DMS114 treated with DMSO at 0.1 percent for 48 hours (cell line): ENCODE data around the gene PTGIR.

Source experiments
- DNase-seq: peaks from one replicate; lab custom pipeline; 2025; ENCODE audit not compliant: unreplicated experiment; lab: John Stamatoyannopoulos, UW

PTGIR gene, protein sequence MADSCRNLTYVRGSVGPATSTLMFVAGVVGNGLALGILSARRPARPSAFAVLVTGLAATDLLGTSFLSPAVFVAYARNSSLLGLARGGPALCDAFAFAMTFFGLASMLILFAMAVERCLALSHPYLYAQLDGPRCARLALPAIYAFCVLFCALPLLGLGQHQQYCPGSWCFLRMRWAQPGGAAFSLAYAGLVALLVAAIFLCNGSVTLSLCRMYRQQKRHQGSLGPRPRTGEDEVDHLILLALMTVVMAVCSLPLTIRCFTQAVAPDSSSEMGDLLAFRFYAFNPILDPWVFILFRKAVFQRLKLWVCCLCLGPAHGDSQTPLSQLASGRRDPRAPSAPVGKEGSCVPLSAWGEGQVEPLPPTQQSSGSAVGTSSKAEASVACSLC

DNA sequence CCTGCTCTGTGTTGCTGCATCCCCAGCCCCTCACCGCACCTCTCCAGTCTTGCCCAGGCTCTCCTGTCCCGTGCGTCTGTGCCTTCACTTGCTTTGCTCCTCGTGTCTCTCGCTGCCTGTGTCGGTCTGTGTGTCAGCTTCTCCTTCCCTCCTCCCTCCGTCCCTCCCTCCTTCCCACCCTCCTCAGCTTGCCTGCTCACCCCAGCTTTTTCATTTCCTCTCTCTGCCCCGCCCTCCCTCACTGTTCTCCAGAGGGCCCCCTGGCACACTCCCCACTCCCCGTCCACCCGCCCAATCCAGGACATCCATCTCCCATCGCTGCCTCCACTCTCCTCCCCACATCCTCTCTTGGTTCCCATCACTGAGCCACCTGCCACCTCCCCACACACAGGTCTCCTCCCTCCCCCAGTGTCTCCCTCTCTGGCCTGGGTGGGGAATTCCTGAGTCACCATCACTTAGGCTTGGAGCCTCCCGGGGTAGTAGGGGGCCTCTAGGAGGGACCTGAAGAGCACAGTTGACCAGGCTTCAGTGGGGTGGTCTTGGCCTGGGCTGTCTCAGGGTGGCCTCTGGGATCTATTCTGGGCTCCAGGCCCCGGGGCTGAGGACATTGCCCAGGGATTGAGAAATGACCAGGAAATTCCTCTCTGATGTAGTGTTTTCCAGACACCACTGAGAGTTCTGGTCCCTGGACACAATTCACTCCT, at the start of gene PTGIR:
Gene PTGIR, minus strand, starts transcription at position 132 of the 704 bp plus-strand sequence. CDS start 864 bp downstream, outside the sequence.
- DNase-seq: no peak

DNA sequence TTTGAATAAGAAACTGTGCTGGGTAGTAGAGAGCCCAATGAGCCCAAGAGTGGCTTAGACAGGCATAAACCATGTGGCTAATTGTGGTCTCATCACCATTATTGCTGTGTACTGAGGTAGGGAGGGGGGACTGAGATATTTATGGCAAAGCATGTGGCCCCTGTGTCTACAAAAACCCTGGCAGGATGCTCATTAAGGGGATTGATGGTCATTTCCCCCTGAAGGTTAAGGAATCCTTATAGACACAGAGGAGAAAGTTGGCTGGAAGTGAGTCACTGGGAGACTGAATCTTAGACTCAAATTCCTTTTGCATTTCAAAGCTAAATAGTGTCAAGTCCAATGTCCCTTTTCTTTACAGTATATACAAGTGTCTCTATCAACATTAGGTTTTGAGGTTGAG, 45.9 kb upstream of the PTGIR start:
- no peak for DNase-seq

DNA sequence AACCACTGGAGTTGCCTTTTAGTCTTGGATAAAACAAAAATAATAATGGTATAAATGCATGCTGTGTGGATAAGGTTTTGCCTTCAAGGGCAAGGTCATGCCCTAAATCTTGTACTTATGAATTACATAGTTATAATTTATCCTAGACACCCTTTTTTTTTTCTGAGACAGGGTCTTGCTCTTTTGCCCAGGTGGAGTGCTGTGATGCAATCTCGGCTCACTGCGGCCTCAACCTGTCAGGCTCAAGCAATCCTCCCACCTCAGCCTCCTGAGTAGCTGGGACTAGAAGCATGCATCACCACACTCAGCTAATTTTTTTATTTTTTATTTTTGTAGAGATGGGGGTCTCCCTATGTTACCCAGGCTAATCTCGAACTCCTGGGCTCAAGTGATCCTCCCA, 43.8 kb upstream of the PTGIR start:
- DNase-seq: no peak

DNA sequence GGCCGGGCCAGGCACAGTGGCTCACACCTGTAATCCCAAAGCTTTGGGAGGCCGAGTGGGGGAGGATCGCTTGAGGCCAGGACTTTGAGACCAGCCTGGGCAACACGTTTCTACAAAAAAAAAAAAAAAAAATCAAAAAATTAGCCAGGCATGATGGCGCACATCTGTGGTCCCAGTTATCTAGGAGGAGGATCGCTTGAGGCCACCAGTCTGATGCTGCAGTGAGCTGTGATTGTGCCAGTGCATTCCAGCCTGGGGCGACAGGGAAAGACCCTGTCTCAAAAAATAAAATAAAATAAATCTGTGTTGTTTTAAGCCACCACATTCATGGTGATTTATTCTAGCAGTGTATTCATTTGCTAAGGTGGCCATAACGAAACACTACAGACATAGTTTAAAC, 40.2 kb upstream of the PTGIR start:
- no peak for DNase-seq

DNA sequence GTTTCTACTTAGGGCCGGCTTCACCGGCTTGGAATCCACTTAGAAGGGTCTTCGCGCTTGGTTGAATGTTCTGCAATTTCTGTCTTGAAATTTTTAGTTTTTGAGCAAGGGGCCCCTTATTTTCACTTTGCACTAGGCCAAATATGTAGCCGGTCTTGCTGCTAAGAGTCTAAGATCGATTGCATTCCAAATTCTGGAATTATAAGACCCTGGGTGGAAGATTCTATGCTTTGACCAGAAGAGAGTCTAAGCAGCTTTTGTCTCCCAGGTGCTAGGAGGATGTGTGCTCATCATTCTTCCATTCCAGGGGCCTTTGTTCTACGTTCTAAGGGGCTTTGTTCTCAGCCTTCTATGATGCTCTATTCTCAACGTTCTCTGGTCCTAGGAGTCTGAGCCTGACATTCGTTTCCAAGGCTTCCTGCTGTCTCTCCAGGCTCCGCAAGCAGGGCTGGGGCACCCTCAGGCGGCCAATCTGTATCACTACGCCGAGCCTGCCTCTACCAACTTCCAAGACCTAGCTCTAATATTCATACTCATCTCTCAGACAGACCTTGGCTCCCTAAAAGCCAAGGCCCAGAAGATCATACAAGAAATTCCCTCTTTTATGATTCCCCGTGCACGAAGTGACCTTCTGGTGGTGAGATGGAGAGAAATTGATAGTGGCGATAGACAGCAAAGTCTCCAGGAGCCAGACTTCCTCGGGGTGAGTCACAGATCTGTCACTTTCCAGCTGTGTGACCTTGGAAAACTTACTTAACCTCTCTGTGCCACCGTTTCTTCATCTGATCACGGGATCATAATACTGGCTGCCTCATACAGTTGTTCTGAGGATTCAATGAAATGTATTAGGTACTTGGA, 37.1 kb upstream of the PTGIR start:
- peak; percentile 65 for DNase-seq

DNA sequence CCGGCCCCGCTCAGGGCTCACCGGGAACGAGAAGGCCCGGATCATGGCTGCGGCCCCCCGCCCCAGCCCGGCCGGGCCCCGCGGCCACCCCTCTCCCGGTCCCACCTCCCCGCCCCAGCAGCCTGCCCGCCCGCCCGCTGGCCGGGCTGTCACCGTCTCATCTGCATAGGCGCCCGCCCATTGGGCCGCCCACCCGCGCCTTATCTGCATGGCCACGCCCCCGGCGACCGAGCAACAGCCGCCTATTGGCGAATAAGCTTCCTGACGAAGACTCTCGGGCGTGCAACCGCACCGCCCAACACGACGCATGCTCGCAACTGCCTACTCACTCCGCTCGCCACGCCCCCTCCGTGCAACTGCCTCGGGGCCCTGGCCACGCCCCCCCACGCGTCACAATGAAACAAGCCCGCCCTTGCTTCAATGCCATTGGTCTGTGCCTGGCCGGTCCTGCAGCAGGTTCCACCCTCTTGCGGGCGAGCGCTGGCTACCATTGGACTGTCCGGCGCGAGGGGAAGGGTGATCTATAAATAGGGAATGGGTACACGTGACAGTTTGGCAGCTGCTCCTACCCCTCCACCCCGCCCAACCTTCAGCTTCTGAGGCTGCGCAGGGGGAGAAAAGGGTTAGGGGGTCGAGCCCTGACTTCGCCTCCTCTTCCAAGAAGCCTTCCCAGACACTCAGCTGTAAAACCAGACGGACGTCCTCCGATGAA, 36.3 kb upstream of the PTGIR start, which contains the start of gene DACT3:
Gene DACT3, minus strand, starts transcription at position 163 of the 712 bp plus-strand sequence. Its CDS starts 118 bp downstream, at position 45.
- DNase-seq: peak; percentile 94

DNA sequence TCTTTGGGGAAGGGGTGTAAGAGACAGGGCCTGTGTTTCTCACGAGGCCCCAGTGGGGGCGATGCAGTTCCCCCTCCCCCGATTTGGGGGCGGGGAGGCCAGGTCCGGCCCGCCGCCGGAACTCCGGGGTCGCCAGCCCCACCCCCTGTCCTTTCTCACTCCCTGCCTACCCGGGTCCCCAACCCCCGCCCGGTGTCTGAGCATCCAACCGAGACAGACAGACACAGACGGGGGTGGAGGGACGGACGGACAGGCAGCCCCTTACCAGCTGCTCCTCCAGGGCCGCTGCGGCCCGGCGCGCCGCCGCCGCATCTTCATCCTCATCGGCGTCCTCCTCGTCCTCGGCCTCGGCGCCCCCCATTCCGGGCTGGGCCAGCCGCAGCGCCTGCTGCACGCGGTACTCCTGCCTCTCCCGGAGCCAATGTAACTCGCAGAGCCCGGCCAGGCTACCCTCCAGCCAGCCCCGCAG, 35.7 kb upstream of the PTGIR start:
- no peak for DNase-seq

DNA sequence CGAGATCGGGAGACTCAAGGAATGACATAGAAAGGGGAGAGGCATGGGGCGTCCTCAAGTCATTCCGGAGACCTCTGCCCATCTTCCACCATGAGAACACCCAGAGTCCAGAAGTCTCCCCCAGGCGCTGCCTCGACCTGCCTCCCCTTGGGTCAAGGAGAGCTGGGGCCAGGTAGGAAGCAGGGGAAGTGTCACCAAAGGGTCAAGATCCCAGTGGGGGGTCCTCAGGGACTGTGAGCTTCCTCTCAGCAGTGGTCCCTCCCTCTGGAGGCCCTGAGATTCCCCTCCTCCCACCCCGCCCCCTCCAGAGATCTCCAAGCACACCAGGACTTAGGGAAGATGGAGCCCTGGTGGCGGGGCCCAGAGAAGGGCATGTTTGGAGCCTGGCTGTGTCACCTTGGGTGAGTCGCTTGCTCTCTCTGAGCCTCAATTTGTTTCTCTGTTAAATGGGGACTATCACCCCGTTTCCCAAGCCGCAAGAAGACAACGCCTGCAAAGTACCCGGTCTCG, 35.2 kb upstream of the PTGIR start:
- no peak for DNase-seq

DNA sequence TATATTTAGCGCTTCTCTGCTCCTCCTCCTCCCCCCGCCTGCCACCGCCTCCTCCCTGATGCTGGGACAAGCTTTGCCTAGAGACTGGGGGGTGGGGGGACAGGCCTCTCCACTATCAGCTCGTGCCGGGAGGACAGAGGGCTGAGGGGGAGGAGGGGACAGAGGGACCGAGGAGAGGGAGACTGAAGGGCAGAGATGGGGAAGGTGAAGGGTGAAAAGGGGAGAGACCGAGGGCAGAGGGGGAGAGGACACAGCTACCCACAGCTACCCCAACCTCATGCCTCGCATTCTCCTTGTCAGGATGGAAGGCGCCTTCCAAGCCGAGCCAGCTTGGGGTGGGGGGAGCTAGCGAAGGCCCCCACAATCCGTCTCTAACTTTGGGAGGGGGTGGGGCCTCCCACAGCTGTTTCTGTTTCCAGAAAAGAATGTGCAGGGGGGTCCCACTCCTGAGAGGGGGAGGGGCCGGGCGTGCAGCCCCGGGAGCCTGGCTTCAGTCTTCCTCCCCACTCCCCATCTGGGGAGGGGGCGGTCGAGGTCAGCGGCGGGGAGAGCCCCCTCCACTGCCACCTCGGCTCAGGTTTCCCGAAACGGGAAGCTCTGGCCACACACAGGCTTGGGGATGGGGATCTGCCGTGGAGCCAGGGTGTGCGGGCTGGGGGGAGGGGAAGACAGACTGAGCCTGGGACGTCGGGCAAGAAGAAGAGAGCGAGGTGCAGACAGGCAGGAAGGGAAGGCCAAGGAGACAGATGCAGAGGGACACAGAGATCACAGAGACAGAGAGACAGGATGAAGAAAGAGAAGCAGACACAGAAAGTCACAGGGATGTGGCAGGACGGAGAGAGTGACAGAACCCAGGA, 34.5 kb upstream of the PTGIR start:
- no peak for DNase-seq

DNA sequence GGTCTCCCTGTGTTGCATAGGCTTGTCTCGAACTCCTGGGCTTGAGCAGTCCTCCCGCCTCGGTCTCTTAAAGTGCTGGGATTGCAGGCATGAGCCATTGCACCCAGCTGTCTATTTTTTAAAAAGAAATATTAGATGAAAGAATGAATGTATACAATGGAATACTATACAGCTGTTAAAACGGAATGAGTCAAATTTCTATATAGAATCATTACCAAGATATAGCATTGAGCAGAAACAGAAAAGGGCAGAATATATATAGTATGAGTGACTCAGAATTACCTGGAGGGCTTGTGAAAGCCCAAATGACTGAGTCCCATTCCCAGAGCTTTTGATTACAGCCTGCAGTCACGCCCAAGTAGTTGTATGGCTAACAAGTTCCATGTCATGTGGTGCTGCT, 31.7 kb upstream of the PTGIR start:
- DNase-seq: no peak

DNA sequence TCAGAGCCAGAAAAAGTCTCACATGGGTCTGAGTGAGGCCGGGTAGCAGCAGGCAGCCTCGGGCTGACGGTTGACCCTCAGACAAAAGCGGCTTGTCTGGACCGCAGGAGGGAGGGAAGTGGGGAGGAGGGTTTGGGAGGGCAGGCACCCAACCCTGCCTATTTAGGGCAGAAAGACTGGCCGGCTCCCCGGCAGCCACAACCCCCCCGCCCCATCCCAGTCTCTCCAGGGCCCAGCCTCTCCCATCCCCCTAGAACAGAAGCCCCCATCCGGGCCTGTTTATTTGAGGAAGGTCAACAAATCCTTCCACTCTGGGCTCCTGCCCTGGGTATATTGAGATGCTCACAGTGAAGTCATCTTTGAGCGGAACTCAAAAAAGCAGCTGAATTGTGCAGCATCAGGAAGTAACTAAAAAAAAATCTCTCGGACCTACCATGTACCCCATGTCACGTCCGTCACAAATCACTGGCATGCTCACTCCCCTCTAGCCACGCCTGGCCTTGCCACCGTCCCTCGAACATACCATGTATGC, 29.8 kb upstream of the PTGIR start:
- no peak for DNase-seq

DNA sequence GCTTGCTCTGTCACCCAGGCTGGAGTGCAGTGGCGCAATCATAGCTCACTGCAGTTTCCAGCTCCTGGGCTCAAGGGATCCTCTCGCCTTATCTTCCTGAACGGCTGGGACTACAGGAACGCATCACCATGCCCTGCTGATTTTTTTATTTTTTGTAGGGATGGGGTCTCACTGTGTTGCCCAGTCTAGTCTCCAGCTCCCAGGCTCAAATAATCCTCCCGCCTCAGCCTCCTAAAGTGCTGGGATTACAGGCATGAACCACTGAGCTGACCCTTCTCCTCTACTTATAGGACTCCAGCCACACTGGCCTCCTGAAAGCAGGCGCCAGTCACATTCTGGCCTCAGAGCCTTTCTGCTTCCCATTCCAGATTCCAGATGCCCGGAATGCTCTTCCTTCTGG, 25.6 kb upstream of the PTGIR start:
- no peak for DNase-seq

DNA sequence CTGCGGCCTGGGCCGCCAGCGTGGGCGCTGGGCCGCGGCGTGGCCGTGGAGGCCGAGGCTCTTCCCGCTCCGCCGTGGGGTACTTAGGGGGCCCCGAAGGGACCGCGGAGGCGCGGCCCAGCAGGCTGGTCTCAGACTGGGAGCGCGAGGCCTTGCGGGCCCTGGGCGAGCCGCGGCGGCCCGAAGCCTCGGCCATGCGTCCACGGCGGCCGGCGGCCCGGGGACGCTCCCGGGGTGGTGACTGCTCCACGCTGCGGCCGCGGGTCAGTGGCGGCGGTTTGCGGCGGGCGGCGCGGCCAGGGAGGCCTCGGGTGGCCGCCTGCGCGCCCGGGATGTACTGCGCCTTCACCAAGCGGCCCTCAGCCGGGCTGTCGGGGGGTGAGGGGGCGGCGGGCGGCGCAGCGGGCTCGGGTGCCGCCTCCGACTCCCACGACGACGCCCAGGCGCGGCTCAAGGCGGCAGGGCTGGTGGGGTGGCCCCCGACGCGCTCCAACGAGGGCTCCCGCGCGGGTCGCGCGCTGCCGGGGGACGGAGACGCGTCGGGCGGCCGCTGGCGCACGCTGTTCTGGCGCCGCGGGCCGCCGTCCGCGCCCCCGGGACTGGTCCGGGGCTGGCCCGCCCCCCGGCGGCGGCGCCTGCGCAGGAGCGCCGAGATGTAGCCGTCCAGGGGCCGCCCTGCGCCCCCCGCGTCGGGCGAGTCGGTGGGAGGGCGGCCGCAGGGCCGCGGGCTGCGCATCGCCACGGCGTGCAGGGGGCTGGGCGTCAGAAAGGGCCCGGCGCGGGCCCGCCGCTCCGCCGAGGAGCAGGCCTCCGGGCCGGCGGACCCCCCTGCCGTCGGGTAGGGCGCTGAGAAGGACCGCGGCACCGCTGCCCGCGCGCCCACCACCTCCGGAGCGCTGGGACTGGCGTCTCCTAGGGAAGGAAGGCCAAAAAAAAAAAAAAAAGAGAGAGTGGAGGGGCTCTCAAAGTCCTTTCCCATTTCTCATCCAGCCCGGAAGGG, 24.4 kb upstream of the PTGIR start:
- no peak for DNase-seq

DNA sequence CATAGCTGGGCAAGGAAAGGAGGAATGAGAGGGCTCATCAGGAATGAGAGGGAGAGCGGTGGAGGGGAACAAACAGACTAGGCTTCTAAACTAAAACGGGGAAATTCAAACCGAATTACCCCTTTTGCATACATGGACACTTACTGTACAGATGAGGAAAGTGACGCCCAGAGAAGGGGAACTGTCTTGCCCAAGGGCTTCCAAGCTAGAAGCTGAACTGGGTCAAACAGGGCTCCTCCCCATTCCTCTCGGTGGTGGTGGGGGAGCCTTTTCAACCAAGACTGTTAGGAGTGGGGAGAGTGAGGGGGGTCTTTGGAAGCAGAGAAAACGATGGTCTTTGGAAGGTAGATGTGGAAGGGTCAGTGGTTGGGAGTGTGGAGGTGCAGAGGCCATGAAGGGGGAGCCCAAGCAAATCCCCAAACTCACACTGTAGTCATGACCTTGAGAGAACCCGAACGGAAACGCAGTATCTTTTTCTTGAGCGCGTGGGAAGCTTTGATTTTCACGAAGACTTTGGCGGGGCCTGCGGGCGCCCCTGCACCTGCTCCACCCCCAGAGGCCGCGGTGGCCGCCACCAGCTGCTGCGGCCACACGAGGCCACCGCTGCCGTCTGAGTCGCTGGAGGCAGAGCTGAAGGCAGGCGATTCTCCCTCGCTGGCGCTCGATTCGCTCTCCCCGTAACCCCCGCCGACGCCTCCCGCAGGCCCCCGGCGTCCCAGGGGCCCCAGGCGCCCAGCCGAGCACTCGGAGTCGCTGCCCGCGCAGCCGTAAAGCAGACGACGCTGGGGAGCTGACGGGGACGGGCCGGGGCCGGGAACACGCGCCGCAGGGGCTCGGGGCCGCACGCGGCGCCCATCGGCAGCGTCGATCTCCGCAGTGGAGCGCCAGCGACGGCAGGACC, 23.4 kb upstream of the PTGIR start:
- DNase-seq: no peak

DNA sequence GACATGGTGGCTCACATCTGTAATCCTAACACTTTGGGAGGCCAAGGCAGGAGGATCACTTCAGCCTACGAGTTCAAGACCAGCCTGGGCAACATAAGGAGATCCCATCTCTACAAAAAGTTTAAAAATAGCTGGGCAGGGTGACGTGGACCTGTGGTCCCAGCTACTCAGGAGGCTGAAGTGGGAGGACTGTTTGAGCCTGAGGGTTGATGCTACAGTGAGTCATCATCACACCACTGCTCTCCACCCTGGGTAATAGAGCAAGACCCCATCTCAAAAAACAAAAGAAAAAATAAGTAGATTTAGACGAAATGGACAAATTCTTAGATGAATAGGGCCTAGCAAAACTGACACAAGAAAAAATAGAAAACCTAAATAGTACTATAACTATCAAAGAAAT, 21.5 kb upstream of the PTGIR start:
- DNase-seq: no peak

DNA sequence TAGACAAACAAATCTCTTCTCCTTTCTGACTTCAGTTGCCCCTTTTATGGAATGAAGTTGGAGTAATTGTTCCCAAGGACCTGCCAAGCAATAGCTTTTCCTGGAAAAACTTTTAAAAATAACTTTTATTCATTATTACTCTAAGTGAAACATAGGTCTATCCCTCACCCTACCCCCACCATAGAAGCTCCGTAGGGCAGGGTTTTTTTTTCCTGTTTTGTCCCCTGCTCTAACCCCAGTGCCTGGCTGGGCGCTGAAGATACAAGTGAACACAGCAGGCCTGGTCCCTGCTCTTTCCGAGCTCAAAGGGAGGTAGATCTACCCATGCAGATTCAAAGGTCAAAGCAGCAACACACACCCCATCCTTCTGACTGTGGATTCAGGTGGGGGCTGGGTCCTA, 19.8 kb upstream of the PTGIR start:
- no peak for DNase-seq

DNA sequence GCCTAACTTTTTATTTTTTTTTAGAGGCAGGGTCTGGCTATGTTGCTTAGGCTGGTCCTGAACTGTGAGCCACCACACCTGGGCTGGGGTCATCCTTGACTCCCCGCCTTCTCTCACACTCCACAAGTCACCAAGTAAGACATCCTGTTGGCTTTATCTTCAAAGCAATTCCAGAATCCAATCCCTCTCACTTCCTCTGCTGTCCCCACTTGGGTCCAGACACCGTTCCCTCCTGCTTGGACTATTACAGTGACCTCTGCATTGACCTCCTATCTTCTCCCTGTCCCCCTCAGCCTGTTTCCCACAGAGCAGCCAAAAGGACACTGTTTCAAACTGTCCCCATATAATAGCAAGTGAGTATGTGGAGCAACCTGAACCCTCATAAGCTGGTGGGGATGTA, 15.8 kb upstream of the PTGIR start:
- DNase-seq: no peak
